Panc1 (cell line): ENCODE data around the gene TLCD1. TPM values are rescaled to one million over a fixed set of nuclear protein-coding genes. Genes with fewer than 3 reads are reported as not detected.

Source experiments
- ATAC-seq: fragments of 200-7000 bp; cut with Tn5 transposase; 2 replicates; pipeline ENCODE4 v1.9.1; 2020; ENCODE audit warnings: mild to moderate bottlenecking, moderate library complexity
- BruUV-seq: library from RNA; stranded (reverse); fragments of 400-500 nt; replicated peaks from 2 replicates; lab custom pipeline; 2021; lab: Mats Ljungman, UMichigan
- CTCF ChIA-PET: fragments of 300-600 bp; sonication (Branson Sonifier 250); formaldehyde crosslinking; loops from one replicate; lab custom pipeline; 2022; ENCODE audit warnings: antibody characterized with exemption; lab: Charles Lee
- POLR2A ChIA-PET: fragments of 300-600 bp; sonication (Branson Sonifier 250); formaldehyde crosslinking; loops from one replicate; lab custom pipeline; 2022; ENCODE audit warnings: antibody characterized with exemption; lab: Charles Lee
- DNase-seq: peaks from one replicate; pipeline ENCODE4 v3.0.0-alpha.2; 2010; ENCODE audit warnings: low read depth, low spot score
- H3K27ac ChIP-seq: 2 replicates; pipeline ENCODE4 v1.5.1; 2011; ENCODE audit warnings: mild to moderate bottlenecking, low read length, inconsistent platforms
- H3K27me3 ChIP-seq: fragments of 200-500 bp; sonication (Bioruptor generic); 2 replicates; pipeline ENCODE4 v1.6.0; 2014; ENCODE audit warnings: low read length, inconsistent platforms; ENCODE audit not compliant: control insufficient read depth, insufficient read depth
- H3K36me3 ChIP-seq: fragments of 200-500 bp; sonication (Bioruptor generic); 2 replicates; pipeline ENCODE4 v1.5.1; 2014; ENCODE audit warnings: inconsistent platforms, mild to moderate bottlenecking, low read length, moderate library complexity; ENCODE audit not compliant: control insufficient read depth, insufficient read depth
- H3K4me1 ChIP-seq: 2 replicates; pipeline ENCODE4 v1.5.1; 2011; ENCODE audit warnings: inconsistent platforms, mild to moderate bottlenecking, low read length, moderate library complexity; ENCODE audit not compliant: control insufficient read depth, insufficient read depth
- H3K4me3 ChIP-seq, 2 experiments: 2 replicates each; pipeline ENCODE4 v1.5.1; 2011 to 2012; ENCODE audit warnings: low read depth in 2 of 2, low read length in 2 of 2, mild to moderate bottlenecking in 2 of 2, inconsistent platforms in 1 of 2, moderate library complexity in 1 of 2
- H3K9me3 ChIP-seq: fragments of 200-500 bp; sonication (Bioruptor generic); 2 replicates; pipeline ENCODE4 v1.5.1; 2014; ENCODE audit warnings: low read depth, mild to moderate bottlenecking, inconsistent platforms, low read length, moderate library complexity; ENCODE audit not compliant: control insufficient read depth, insufficient read depth
- CTCF ChIP-seq: fragments of 450-650 bp; IDR thresholded peaks from 2 replicates; pipeline ENCODE4 v1.5.1; 2017; ENCODE audit warnings: mild to moderate bottlenecking
- POLR2AphosphoS5 ChIP-seq: IDR thresholded peaks from 2 replicates; pipeline ENCODE4 v1.6.1; 2012; ENCODE audit warnings: mild to moderate bottlenecking, low read depth, low read length, moderate library complexity
- REST ChIP-seq, 2 experiments: IDR thresholded peaks; 2 replicates each; pipeline ENCODE4 v1.6.1; 2011 to 2012; ENCODE audit warnings: low read depth in 2 of 2, control low read depth in 1 of 2, low read length in 1 of 2, mild to moderate bottlenecking in 1 of 2, moderate library complexity in 1 of 2; ENCODE audit not compliant: insufficient read depth in 1 of 2
- SIN3A ChIP-seq: IDR thresholded peaks from 2 replicates; pipeline ENCODE4 v1.6.1; 2012; ENCODE audit warnings: low read depth, mild to moderate bottlenecking, low read length, moderate library complexity, borderline replicate concordance; ENCODE audit not compliant: insufficient read depth
- TCF7L2 ChIP-seq: IDR thresholded peaks from 2 replicates; pipeline ENCODE4 v1.6.1; 2011; ENCODE audit warnings: mild to moderate bottlenecking, low read depth, low read length, inconsistent platforms
- in situ Hi-C: cut with HindIII; loops from 2 replicates; pipeline ENCODE4 v1.10.0; 2016; ENCODE audit warnings: low sequenced_read_pairs, low pct_unique_long_range_greater_than_20kb
- intact Hi-C: fragments of 100-400 bp; cut with micrococcal nuclease; formaldehyde crosslinking; loops from one replicate; pipeline ENCODE4 v1.10.0; 2022; ENCODE audit not compliant: unreplicated experiment
- total RNA-seq: library from RNA; stranded (reverse); gene quantifications from one replicate; pipeline ENCODE4 v1.2.1, GENCODE V29; 2021; ENCODE audit not compliant: unreplicated experiment

The TLCD1 gene
- total RNA-seq, 1 experiment from 2014 or later = 55.7 TPM

DNA sequence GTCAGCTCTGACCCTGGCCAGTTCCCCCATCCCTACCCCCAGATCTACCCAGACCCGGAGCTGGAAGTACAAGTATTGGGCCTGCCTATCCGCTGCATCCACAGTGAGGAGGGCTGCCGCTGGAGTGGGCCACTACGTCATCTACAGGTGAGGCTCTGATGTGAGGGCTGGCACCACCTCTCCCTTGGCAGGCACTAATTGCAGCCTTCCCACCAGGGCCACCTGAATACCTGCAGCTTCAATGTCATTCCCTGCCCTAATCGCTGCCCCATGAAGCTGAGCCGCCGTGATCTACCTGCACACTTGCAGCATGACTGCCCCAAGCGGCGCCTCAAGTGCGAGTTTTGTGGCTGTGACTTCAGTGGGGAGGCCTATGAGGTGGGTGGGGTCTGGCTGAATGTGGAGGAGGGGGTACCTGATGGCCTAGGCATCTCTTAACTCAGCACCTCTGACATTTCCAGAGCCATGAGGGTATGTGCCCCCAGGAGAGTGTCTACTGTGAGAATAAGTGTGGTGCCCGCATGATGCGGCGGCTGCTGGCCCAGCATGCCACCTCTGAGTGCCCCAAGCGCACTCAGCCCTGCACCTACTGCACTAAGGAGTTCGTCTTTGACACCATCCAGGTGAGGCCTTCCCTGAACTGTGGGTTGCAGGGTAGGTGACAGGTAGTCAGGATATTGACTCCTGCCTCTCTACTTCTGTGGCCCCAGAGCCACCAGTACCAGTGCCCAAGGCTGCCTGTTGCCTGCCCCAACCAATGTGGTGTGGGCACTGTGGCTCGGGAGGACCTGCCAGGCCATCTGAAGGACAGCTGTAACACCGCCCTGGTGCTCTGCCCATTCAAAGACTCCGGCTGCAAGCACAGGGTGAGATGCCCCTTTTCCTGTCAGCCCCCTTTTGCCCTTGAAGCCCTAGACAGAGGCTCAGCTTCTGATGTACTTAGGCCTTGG, 22.0 kb upstream of the TLCD1 start:
- H3K4me1 ChIP-seq = peaks cover 54% of the 10 kb centered on the region
- no peak overlapping the region for H3K4me3 ChIP-seq
- in situ Hi-C loops = no loop called here
- no peaks in the 10 kb centered on the region for H3K27me3 ChIP-seq
- ATAC-seq (no peak), DNase-seq (no peak)
- ChIA-PET POLR2A (interaction anchor here (0.6 to 4.5 kb wide), 4 partner anchors 16 to 412 kb away, joined by 4 to 25 read pairs (median 5); partner anchors contain the start of genes TLCD1 and TNFAIP1), CTCF (interaction anchor here (0.9 to 8.4 kb wide), 2 partner anchors 15 to 20 kb away, joined by 4 to 123 read pairs; partner anchors contain the start of genes NEK8 and TLCD1)
- no peak for TF ChIP-seq SIN3A
- no peak for TF ChIP-seq REST (IDR thresholded peaks at IDR 0.05; ENCODE audit: insufficient read depth in 1 of 2, low read depth in 2 of 2, low read length in 1 of 2)
- no peak for TF ChIP-seq CTCF
- TF ChIP-seq TCF7L2 = no peak
- no peak for TF ChIP-seq POLR2AphosphoS5
- no peaks in the 10 kb centered on the region; the same call in none of the 2 replicates for H3K36me3 ChIP-seq
- H3K27ac ChIP-seq = peak overlapping the region; percentile 99
- no TSS peak for BruUV-seq
- intact Hi-C loops = no loop called here
- H3K9me3 ChIP-seq = no peaks in the 10 kb centered on the region

- ATAC-seq (no peak), DNase-seq (no peak)
- Histone ChIP-seq H3K27ac (peak overlapping the region; percentile 99), H3K27me3 (no peaks in the 10 kb centered on the region), H3K36me3 (no peaks in the 10 kb centered on the region; the same call in none of the 2 replicates), H3K4me1 (peaks cover 60% of the 10 kb centered on the region), H3K4me3 (peak overlapping the region; percentile 89 to 99; a peak in 3 of 4 replicates), H3K9me3 (no peaks in the 10 kb centered on the region)
- no peak for TF ChIP-seq REST (IDR thresholded peaks at IDR 0.05; ENCODE audit: insufficient read depth in 1 of 2, low read depth in 2 of 2, low read length in 1 of 2)
- TF ChIP-seq TCF7L2 = no peak
- TF ChIP-seq POLR2AphosphoS5 = no peak
- no peak for TF ChIP-seq CTCF
- TF ChIP-seq SIN3A = no peak
- in situ Hi-C loops = no loop called here
- POLR2A ChIA-PET = interaction anchor here (0.6 to 1.1 kb wide), 3 partner anchors 18 to 104 kb away, joined by 3 to 6 read pairs (median 3); partner anchors contain the start of gene NEK8
- no TSS peak for BruUV-seq
- CTCF ChIA-PET = interaction anchor here (0.6 to 8.4 kb wide), 2 partner anchors 19 to 96 kb away, joined by 3 to 123 read pairs; partner anchors contain the start of genes NEK8 and TLCD1
- intact Hi-C loops = no loop called here
Observed at GRCh38 chr17:28747051-28747691, 21.1 kb upstream of the TLCD1 start.
